GM12892 (cell line): ENCODE data around the gene DGKI.

Experiments
- POLR2A ChIP-seq: IDR thresholded peaks from 2 replicates; pipeline ENCODE4 v1.6.1; 2011; ENCODE audit warnings: low read depth, low read length, control low read depth
- POLR2AphosphoS5 ChIP-seq: IDR thresholded peaks from 2 replicates; pipeline ENCODE4 v1.6.1; 2011; ENCODE audit warnings: low read depth, low read length, control low read depth
- TAF1 ChIP-seq: IDR thresholded peaks from 2 replicates; pipeline ENCODE4 v1.6.1; 2011; ENCODE audit warnings: low read depth, mild to moderate bottlenecking, control low read depth, low read length, borderline replicate concordance

DNA sequence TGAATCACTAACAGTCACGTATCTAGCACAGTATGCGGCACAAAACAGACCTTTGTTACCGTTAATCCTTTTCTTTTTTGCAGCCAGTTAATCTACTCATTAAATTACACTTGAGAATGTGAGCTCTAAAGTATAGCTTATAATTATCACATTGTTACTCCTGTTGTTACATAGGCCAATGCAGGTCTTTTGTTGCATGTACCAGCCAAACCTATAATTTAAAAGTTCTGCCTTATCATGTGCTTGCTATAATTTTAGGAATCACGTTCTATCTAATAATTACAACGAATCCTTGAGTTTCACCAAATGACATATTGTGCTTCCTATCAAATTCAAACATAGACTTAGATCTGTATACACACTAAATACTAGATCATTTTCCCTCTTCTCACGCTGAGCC is 245.1 kb downstream of the DGKI start:
- no peak for TF ChIP-seq POLR2A
- TF ChIP-seq POLR2AphosphoS5: no peak
- no peak for TF ChIP-seq TAF1
